Thyroid gland (tissue), 4 donors: ENCODE data around the gene GRAMD1A. TPM values are rescaled to one million over a fixed set of nuclear protein-coding genes. Genes with fewer than 3 reads are reported as not detected.
"Not testable (repeated sequence)": the region's sequence is repeated elsewhere in the genome, so short reads cannot be mapped to it uniquely, and the experiment has no call there.

Source experiments
- DNase-seq, 2 donors: peaks; one replicate each; pipeline ENCODE4 v3.0.0-alpha.2; 2019
- H3K27ac ChIP-seq, 3 donors: fragments of 200-600 bp; sonication (generic); 1 replicate in 2 of 3; 2 replicates in 1 of 3; pipeline ENCODE4 v1.5.1; 2016 to 2019; ENCODE audit warnings: mild to moderate bottlenecking in 1 of 3, moderate library complexity in 1 of 3
- H3K27me3 ChIP-seq: fragments of 200-600 bp; sonication (generic); one replicate; pipeline ENCODE4 v1.5.1; 2019
- H3K36me3 ChIP-seq, 2 donors: fragments of 200-600 bp; sonication (generic); one replicate each; pipeline ENCODE4 v1.5.1; 2016 to 2019
- H3K4me1 ChIP-seq, 2 donors: fragments of 200-600 bp; sonication (generic); one replicate each; pipeline ENCODE4 v1.5.1; 2017 to 2019
- H3K4me3 ChIP-seq, 3 donors: fragments of 200-600 bp; sonication (generic); replicated peaks in 1 of 3; 1 replicate in 2 of 3; 2 replicates in 1 of 3; pipeline ENCODE4 v1.5.1; 2016; ENCODE audit warnings: mild to moderate bottlenecking in 1 of 3
- H3K9me3 ChIP-seq: fragments of 200-600 bp; sonication (generic); one replicate; pipeline ENCODE4 v1.5.1; 2017
- POLR2A ChIP-seq, 2 donors: fragments of 450-650 bp; IDR thresholded peaks; one replicate each; pipeline ENCODE4 v1.6.1; 2017; ENCODE audit warnings: antibody characterized with exemption in 2 of 2, mild to moderate bottlenecking in 2 of 2, moderate library complexity in 1 of 2
- WGBS, 2 donors: methylation state at CpG; one replicate each; pipeline ENCODE4 v1.1.5; 2017; 5-methylcytosine and 5-hydroxymethylcytosine counted together
- intact Hi-C: fragments of 100-400 bp; cut with DNase I; formaldehyde crosslinking; loops from one replicate; pipeline ENCODE4 v1.15.1; 2023
- total RNA-seq, 4 donors: library from RNA; depleted of rRNA; stranded (reverse); fragments of >200 nt; gene quantifications; one replicate each; pipeline ENCODE4 v1.2.3, GENCODE V29; 2016
- TF ChIP-seq, protein P1 (sequence below), 6 experiments: fragments of 200-600 bp in 3 of 6; fragments of 450-650 bp in 3 of 6; sonication (generic) in 3 of 6; IDR thresholded peaks; one replicate each; pipeline ENCODE4 v1.5.1; 2016 to 2019; ENCODE audit warnings: antibody characterized with exemption in 6 of 6, mild to moderate bottlenecking in 2 of 6, inconsistent platforms in 1 of 6, moderate library complexity in 1 of 6

Gene GRAMD1A
- total RNA-seq, 4 donors from 2014 or later = 33.4 to 57.5 (median 47.0) TPM

DNA sequence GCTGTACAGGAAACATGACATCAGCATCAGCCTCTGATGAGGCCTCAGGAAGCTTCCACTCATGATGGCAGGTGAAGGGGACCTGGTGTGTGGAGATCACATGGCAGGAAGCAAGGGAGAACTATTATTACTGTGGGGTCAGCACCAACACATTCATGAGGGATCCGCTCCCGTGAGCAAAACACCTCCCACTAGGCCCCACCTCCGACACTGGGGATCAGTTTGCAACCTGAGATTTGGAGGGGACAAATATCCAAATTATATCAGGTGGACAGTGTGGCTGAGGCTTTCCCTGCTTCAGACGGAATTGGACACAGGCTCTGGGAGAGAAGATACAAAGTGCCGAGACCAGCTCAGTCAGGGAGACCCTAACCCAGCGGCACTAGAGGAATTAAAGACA is 30.4 kb upstream of the GRAMD1A start:
- no peaks in the 10 kb centered on the region for H3K9me3 ChIP-seq
- H3K27me3 ChIP-seq = no peaks in the 10 kb centered on the region
- no peak overlapping the region for H3K4me3 ChIP-seq
- no peak for DNase-seq
- no peak for TF ChIP-seq POLR2A (IDR thresholded peaks at IDR 0.05)
- TF ChIP-seq, protein P1, sequence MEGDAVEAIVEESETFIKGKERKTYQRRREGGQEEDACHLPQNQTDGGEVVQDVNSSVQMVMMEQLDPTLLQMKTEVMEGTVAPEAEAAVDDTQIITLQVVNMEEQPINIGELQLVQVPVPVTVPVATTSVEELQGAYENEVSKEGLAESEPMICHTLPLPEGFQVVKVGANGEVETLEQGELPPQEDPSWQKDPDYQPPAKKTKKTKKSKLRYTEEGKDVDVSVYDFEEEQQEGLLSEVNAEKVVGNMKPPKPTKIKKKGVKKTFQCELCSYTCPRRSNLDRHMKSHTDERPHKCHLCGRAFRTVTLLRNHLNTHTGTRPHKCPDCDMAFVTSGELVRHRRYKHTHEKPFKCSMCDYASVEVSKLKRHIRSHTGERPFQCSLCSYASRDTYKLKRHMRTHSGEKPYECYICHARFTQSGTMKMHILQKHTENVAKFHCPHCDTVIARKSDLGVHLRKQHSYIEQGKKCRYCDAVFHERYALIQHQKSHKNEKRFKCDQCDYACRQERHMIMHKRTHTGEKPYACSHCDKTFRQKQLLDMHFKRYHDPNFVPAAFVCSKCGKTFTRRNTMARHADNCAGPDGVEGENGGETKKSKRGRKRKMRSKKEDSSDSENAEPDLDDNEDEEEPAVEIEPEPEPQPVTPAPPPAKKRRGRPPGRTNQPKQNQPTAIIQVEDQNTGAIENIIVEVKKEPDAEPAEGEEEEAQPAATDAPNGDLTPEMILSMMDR (IDR thresholded peaks at IDR 0.05) = no peak
- no peaks in the 10 kb centered on the region for H3K4me1 ChIP-seq
- WGBS, 2 donors = 90 to 95% methylated on average over 6 of the region's 6 CpGs
- no peaks in the 10 kb centered on the region for H3K36me3 ChIP-seq
- H3K27ac ChIP-seq = no peak overlapping the region
- intact Hi-C loops = loop anchor here (5.0 kb wide), 1 partner anchor 43 kb away; no protein-coding TSS in a partner anchor

DNA sequence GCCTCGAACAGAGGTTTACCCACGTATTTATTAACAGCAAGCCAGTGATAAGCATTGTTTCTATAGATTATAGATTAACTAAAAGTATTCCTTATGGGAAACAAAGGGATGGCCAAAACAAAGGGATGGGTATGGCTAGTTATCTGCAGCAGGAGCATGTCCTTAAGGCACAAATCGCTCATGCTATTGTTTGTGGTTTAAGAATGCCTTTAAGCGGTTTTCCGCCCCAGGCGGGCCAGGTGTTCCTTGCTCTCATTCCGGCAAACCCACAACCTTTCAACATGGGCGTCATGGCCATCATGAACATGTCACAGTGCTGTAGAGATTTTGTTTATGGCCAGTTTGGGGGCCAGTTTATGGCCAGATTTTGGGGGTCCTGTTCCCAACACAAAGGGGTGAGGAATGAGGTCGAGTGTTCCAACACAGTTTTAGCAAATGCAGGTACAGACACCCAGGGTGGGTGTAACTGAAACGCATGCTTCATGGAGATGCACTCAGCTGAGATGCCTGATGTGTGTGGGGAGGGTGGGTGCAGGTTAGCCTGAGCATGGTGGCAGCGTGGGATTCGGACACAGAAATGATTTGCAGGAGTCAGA is 29.8 kb upstream of the GRAMD1A start:
- H3K27ac ChIP-seq, H3K4me1 ChIP-seq, H3K36me3 ChIP-seq, H3K4me3 ChIP-seq, DNase-seq, H3K27me3 ChIP-seq, H3K9me3 ChIP-seq: not testable (repeated sequence)
- intact Hi-C loops = loop anchor here (5.0 kb wide), 1 partner anchor 42 kb away; no protein-coding TSS in a partner anchor
- 87 to 89% methylated on average over 12 of the region's 12 CpGs for WGBS, 2 donors

DNA sequence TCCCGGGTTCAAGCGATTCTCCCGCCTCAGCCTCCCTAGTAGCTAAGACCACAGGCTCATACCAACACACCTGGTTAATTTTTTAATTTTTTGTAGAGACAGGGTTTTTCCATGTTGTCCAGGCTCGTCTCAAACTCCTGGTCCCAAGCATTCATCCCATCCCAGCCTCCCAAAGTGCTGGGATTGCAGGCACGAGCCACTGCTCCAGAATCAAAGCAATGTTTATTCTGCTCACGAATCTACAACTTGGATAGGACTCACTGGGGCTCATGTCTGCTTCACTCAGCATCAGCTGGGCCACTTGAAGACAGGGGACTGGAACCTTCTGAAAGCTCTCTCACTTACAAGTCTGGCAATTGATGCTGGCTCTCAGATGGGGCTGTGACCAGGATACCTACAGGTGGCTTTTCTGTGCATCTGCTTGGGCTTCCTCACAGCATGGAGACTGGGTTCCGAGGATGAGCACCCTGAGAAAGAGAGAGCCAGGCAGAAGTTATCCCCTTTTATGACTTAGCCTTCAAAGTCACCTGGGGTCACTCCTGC is 27.9 kb upstream of the GRAMD1A start:
- Histone ChIP-seq H3K27me3 (no peaks in the 10 kb centered on the region), H3K9me3 (no peaks in the 10 kb centered on the region), H3K27ac (no peak overlapping the region), H3K4me3 (no peak overlapping the region), H3K4me1 (no peaks in the 10 kb centered on the region), H3K36me3 (no peaks in the 10 kb centered on the region)
- WGBS, 2 donors = 72 to 74% methylated on average over 7 of the region's 7 CpGs
- no peak for DNase-seq
- TF ChIP-seq, protein P1 (IDR thresholded peaks at IDR 0.05) = no peak
- TF ChIP-seq POLR2A (IDR thresholded peaks at IDR 0.05) = no peak
- intact Hi-C loops = loop anchor here (5.0 kb wide), 1 partner anchor 40 kb away; no protein-coding TSS in a partner anchor

DNA sequence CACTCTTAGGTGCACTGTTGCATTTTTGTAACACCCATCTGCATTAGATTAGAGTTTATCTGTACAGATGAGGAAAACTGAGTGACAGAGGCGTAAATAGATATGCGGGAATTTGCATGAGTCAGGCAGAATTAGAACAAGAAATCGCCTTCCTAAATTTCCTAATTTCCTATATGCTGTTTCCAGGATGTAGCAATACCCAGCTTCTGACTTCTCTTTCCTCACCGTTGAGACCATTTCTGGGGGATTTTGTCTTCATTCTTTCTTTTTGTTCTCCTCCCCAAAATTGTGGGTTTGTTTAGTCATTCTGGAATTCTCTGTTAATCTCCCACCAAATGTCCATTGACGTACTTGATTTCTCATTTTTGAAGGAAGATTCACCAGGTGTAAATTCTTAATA is 25.5 kb upstream of the GRAMD1A start:
- H3K4me1 ChIP-seq = no peaks in the 10 kb centered on the region
- H3K4me3 ChIP-seq = no peak overlapping the region
- H3K9me3 ChIP-seq = no peaks in the 10 kb centered on the region
- TF ChIP-seq, protein P1 (IDR thresholded peaks at IDR 0.05) = no peak
- no peak for TF ChIP-seq POLR2A (IDR thresholded peaks at IDR 0.05)
- no peak for DNase-seq
- H3K36me3 ChIP-seq = no peaks in the 10 kb centered on the region
- H3K27ac ChIP-seq = no peak overlapping the region
- no peaks in the 10 kb centered on the region for H3K27me3 ChIP-seq
- intact Hi-C loops = loop anchor here (5.0 kb wide), 1 partner anchor 38 kb away; no protein-coding TSS in a partner anchor
- WGBS, 2 donors = 67 to 87% methylated on average over 5 of the region's 5 CpGs

DNA sequence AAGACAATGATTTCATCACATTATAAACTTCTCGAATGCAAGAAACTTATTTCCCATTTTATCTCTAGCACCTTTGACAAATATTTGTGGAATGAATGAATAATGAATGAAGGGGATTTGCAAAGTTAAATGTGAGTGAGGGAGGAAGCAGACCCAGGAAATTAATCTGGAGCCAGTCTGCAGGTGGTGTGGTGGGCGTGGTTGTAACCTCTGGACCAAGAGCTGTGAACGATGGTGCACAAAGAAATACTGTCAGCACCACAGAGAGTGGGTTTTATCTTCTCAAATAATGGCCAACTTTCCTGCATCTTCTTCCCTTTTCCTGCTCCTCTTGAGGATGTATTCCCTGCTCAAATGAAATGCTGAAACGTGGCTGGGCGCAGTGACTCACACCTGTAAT is 25.1 kb upstream of the GRAMD1A start:
- WGBS, 2 donors = 71 to 78% methylated on average over 5 of the region's 5 CpGs
- TF ChIP-seq, protein P1 (IDR thresholded peaks at IDR 0.05) = no peak
- TF ChIP-seq POLR2A (IDR thresholded peaks at IDR 0.05) = no peak
- Histone ChIP-seq H3K36me3 (no peaks in the 10 kb centered on the region), H3K9me3 (no peaks in the 10 kb centered on the region), H3K4me1 (no peaks in the 10 kb centered on the region), H3K27ac (no peak overlapping the region), H3K27me3 (no peaks in the 10 kb centered on the region), H3K4me3 (no peak overlapping the region)
- no peak for DNase-seq
- intact Hi-C loops = no loop called here
